SK-N-MC (cell line): ENCODE data around the gene DDAH2.

Source experiments
- DNase-seq: peaks from one replicate; pipeline ENCODE4 v3.0.0-alpha.2; 2011; ENCODE audit warnings: low read depth, low spot score
- H3K27ac ChIP-seq: fragments of 200-600 bp; sonication (generic); 2 replicates; pipeline ENCODE4 v1.5.1; 2016; ENCODE audit warnings: mixed run types
- H3K36me3 ChIP-seq: fragments of 200-600 bp; sonication (generic); 2 replicates; pipeline ENCODE4 v1.6.1; 2017; ENCODE audit warnings: antibody characterized with exemption, low read length, mixed read lengths; ENCODE audit not compliant: insufficient read depth
- H3K4me3 ChIP-seq: fragments of 200-600 bp; sonication (generic); 2 replicates; pipeline ENCODE4 v1.5.1; 2016
- H3K9ac ChIP-seq: fragments of 200-600 bp; sonication (generic); 2 replicates; pipeline ENCODE4 v1.8.0; 2017; ENCODE audit warnings: mixed run types, mixed read lengths; ENCODE audit not compliant: insufficient read length
- H3K9me3 ChIP-seq: fragments of 200-600 bp; sonication (generic); 2 replicates; pipeline ENCODE4 v1.6.1; 2017; ENCODE audit warnings: low read depth, mild to moderate bottlenecking, antibody characterized with exemption, low read length, moderate library complexity, mixed read lengths
- EZH2 ChIP-seq: fragments of 200-600 bp; sonication (generic); IDR thresholded peaks from one replicate; pipeline ENCODE4 v1.6.1; 2017; ENCODE audit warnings: antibody characterized with exemption
- FOXP2 ChIP-seq: optimal IDR thresholded peaks from 2 replicates; pipeline ENCODE3; 2011; ENCODE audit warnings: mild to moderate bottlenecking, moderate library complexity; ENCODE audit not compliant: insufficient read depth; ENCODE audit errors: extremely low read length, control extremely low read depth
- POLR2AphosphoS5 ChIP-seq: IDR thresholded peaks from 2 replicates; pipeline ENCODE4 v1.6.1; 2012; ENCODE audit warnings: mild to moderate bottlenecking, low read depth, low read length, borderline replicate concordance

The DDAH2 gene

GRCh38 chr6:31692886-31693285 lies 36.2 kb downstream of the DDAH2 start:
- Histone ChIP-seq H3K9ac (no peak overlapping the region), H3K4me3 (no peak overlapping the region), H3K36me3 (peaks cover 31% of the 10 kb centered on the region; the same call in 1 of the 2 replicates), H3K9me3 (no peaks in the 10 kb centered on the region), H3K27ac (no peak overlapping the region)
- DNase-seq, result no peak
- TF ChIP-seq FOXP2 (no peak), EZH2 (no peak), POLR2AphosphoS5 (no peak)

DNA sequence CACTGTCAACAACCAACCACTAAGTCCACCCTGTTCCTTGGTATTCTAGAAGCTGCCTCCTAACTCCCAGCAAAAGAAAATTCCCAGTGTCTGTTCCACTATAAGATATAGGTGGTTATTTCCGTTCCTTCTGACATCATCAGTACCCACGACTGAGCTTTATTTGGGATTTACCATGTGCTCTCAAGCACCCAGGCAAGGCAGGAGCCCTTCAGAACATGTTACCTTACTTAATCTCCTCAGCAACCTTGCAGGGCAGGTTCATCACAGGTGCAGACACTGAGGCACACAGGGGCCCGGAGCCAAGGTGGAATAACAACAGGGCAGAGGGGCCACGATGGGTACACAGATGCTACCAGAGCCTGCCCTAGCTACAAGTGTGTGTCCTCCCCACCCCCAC lies 36.7 kb downstream of the DDAH2 start:
- H3K9me3 ChIP-seq, result no peaks in the 10 kb centered on the region
- H3K36me3 ChIP-seq, result peaks cover 33% of the 10 kb centered on the region; the same call in 1 of the 2 replicates
- no peak overlapping the region for H3K9ac ChIP-seq
- DNase-seq, result no peak
- no peak for TF ChIP-seq POLR2AphosphoS5
- no peak for TF ChIP-seq EZH2
- TF ChIP-seq FOXP2, result no peak
- H3K27ac ChIP-seq, result no peak overlapping the region
- H3K4me3 ChIP-seq, result no peak overlapping the region

GRCh38 chr6:31691564-31692108 lies 37.5 kb downstream of the DDAH2 start:
- Histone ChIP-seq H3K36me3 (peaks cover 26% of the 10 kb centered on the region; the same call in 1 of the 2 replicates), H3K4me3 (no peak overlapping the region), H3K9ac (no peak overlapping the region), H3K27ac (no peak overlapping the region), H3K9me3 (no peaks in the 10 kb centered on the region)
- TF ChIP-seq EZH2 (no peak), FOXP2 (no peak), POLR2AphosphoS5 (no peak)
- DNase-seq, result no peak

GRCh38 chr6:31691078-31691463 lies 38.0 kb downstream of the DDAH2 start:
- Histone ChIP-seq H3K9ac (no peak overlapping the region), H3K27ac (no peak overlapping the region), H3K9me3 (no peaks in the 10 kb centered on the region), H3K4me3 (no peak overlapping the region), H3K36me3 (peaks cover 23% of the 10 kb centered on the region; the same call in 1 of the 2 replicates)
- DNase-seq, result no peak
- no peak for TF ChIP-seq POLR2AphosphoS5
- TF ChIP-seq EZH2, result no peak
- TF ChIP-seq FOXP2, result no peak

DNA sequence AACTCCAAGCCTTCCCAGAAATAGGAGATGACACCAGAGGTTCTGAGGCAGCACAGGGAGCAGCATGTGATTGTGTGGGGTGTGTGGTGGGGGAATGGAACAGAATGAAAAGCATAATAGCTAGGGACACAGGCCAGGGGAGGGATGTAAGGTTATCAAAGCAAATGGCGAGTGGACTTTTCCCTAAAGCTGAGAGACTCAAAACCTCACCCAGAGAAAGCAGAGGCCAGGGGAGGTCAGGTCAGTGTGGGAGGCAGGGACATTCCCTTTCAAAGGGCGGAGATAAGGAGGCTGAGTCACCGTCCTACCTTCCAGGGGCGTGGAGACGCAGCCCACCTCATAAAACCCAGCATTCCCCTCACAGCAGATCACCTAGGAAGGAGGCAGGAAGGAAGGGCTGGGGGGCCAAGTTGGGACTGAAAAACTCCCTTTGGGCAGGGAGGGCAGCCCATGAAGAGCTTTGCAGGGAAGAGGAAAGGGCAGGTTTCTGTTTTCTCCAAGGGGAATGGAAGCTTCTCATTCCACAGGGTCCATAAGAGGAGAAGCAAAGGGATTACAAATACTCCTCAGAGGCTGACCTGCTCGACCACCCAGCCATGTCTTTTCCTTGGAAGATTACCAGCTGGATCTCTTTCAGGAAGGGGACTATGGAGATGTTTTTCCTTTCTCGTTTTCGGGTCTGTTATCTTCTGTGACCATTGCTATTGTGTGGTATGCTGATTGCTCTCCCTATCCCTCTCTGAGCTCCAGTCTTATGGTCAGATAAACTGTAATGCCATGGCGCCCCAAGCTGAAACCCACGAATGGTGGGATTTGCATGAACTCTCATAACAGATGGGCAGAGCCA lies 38.6 kb downstream of the DDAH2 start:
- Histone ChIP-seq H3K4me3 (no peak overlapping the region), H3K9me3 (no peaks in the 10 kb centered on the region), H3K9ac (no peak overlapping the region), H3K36me3 (peaks cover 23% of the 10 kb centered on the region; the same call in 1 of the 2 replicates), H3K27ac (no peak overlapping the region)
- TF ChIP-seq POLR2AphosphoS5, result no peak
- TF ChIP-seq EZH2, result no peak
- no peak for DNase-seq

DNA sequence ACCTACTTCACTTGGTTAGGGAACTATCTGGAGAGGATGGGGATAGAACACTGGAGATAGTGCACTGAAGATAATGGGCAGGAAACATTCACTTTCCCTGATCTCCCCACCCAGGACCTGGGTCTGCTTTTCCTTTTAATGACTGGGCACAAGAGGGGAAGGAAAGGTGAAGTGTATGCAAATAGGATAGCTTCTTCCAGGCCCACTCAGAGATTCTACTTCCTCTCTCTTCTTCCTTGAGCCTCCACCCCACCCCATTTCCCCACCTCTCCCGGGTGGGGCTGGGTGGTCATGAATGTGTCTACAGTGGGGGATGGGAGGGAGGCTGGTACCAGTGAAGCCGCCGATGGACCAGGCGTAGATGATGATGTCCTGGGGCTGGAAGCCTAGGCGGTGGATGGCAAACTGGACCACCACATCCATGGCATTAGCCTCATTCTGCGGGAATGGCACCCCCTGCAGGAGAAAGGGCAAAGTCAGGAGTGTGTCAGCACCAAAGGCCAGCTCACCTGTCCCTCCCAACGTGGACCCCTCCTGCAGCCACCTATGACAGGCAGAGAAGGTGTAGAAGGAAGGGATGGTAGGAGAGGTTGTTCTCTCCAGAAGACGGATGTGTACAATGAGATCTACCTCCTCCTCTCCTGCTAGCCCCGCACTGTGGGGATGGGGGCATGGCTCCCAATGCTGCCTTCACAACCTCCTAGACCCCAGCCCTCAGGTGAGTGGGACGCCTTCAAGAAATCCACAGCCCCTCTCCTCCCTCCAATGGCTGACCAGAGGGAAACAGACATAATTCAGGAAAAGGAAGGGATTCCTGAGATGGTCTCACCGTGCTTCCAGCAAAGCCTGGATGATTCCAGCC lies 39.6 kb downstream of the DDAH2 start:
- Histone ChIP-seq H3K27ac (no peak overlapping the region), H3K9ac (no peak overlapping the region), H3K9me3 (no peaks in the 10 kb centered on the region), H3K4me3 (no peak overlapping the region), H3K36me3 (peaks cover 23% of the 10 kb centered on the region; the same call in 1 of the 2 replicates)
- no peak for DNase-seq
- TF ChIP-seq EZH2 (no peak), FOXP2 (no peak), POLR2AphosphoS5 (no peak)

DNA sequence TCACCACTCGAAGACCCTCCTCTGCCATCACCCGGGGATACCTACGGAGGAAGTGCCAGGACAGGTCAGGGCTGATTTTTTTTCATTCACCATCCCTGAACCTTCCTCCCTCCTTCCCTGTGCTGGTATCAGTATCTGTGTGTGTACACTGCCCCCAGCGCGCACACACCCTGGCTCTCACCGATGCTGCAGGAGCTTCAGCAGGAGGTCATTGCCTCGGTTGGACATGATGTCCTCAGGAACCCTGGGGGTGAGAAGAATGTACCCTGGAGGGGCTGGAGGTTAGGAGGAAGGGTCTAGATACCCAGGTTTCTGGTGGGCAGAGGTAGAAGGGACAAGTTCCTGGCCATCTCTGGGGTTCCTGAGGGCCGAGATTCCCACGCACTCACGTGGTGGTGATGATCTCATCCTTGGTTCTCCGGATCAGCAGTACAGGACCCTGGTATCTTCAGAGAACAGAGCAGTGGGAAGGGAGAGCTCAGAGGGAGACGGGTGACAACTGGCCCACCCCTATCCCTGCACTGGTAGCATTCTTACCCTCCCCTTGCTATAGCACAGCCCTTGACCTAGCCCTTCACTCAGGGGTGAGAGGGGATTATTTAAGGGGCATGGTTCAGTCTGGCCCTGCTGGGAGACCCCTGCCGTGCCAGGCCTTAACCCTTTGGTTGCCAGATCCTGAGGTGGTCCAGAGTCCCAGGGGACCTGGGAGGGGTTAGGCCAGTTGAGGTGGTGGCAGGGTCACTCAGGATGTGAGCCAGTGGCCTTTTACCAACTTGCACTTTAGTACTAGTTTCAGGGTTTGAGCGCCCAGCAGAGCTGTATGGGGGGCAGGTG lies 41.0 kb downstream of the DDAH2 start:
- H3K36me3 ChIP-seq, result peaks cover 23% of the 10 kb centered on the region; the same call in 1 of the 2 replicates
- no peaks in the 10 kb centered on the region for H3K9me3 ChIP-seq
- H3K9ac ChIP-seq, result no peak overlapping the region
- TF ChIP-seq EZH2 (no peak), POLR2AphosphoS5 (no peak), FOXP2 (no peak)
- H3K4me3 ChIP-seq, result no peak overlapping the region
- no peak overlapping the region for H3K27ac ChIP-seq
- DNase-seq, result no peak

DNA sequence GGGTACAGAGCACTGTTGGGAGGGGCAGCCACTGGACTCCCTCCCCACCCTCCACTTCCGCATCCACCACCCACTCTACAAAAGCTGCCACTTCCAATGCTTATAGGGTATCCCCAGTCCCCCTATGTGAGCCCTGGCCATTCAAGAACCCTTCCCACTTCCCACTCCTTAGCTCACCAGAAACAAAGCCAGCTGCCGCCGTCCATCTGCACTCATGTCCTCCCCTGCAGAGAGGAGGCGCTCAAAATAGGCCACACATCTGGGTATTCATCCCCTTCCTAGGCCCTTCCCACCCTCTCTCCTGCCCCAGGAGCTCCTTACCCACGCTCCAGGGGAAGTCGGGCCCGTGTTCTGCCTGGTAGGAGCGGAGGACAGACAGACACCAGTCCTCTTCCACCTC lies 41.8 kb downstream of the DDAH2 start:
- Histone ChIP-seq H3K9me3 (no peaks in the 10 kb centered on the region), H3K4me3 (no peak overlapping the region), H3K36me3 (peaks cover 19% of the 10 kb centered on the region; the same call in 1 of the 2 replicates), H3K9ac (no peak overlapping the region), H3K27ac (no peak overlapping the region)
- DNase-seq, result no peak
- no peak for TF ChIP-seq POLR2AphosphoS5
- TF ChIP-seq FOXP2, result no peak
- TF ChIP-seq EZH2, result no peak
